ENCODE data around the gene TBC1D9B.

- no peak for TF ChIP-seq CTCF (IDR thresholded peaks at IDR 0.05)
- no peak for TF ChIP-seq POLR2A (IDR thresholded peaks at IDR 0.05)
These were observed 46.3 kb upstream of the TBC1D9B start for GRCh38 chr5:179953987-179954386.

Measured in uterus (tissue), 2 donors.